ENCODE results near the gene PCDHB1.

DNA sequence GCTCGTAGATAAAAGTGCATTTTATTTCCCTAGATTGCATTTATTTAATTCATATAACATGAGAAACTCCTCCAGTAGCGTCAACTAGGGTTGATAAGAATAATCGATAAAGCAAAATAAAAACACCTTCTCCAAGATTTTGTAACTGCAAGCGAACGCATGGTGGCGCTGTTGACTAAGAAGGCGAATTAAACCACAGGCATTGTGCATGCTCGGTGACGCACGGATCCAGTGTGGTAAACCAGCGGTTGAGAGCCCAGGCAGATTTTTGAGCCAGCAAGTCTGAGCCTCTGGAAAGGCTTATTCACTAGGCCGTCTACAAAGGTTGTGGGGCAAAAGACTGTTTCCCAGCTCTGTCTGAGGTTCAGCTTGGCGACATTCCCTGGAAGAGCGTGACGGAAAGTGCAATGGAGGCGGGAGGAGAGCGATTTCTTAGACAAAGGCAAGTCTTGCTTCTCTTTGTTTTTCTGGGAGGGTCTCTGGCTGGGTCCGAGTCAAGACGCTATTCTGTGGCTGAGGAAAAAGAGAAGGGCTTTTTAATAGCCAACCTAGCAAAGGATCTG, 49.1 kb downstream of the PCDHB1 start, which contains the start of gene PCDHB3:
- TF ChIP-seq CTCF (IDR thresholded peaks at IDR 0.05; ENCODE audit: insufficient read depth, low read depth, low read length) (peak; percentile 16), EZH2 (IDR thresholded peaks at IDR 0.05; ENCODE audit: insufficient read depth, low read length) (no peak)

All from astrocyte (in vitro differentiated cells and primary cell).